GM12878 (cell line): ENCODE data around the gene PHOX2B. TPM values are rescaled to one million over a fixed set of nuclear protein-coding genes. Genes with fewer than 3 reads are reported as not detected.

Source experiments
- ATAC-seq: fragments of 200-7000 bp; cut with Tn5 transposase; 3 replicates; pipeline ENCODE4 v1.9.1; 2020; ENCODE audit warnings: mild to moderate bottlenecking, moderate library complexity
- BruUV-seq: library from RNA; stranded (reverse); fragments of 400-500 nt; replicated peaks from 2 replicates; lab custom pipeline; 2021; lab: Mats Ljungman, UMichigan
- CTCF ChIA-PET: fragments of 300-600 bp; sonication (Branson Sonifier 250); formaldehyde crosslinking; extraction: SDS; loops from one replicate; lab custom pipeline; 2021; ENCODE audit warnings: inconsistent platforms; lab: Yijun Ruan, JAX
- POLR2A ChIA-PET: fragments of 350-600 bp; formaldehyde crosslinking; extraction: SDS; loops from one replicate; lab custom pipeline; 2021; ENCODE audit warnings: inconsistent platforms; lab: Charles Lee
- RAD21 ChIA-PET: fragments of 300-600 bp; sonication (Branson Sonifier 250); formaldehyde crosslinking; loops from one replicate; lab custom pipeline; 2023; ENCODE audit warnings: antibody characterized with exemption; ENCODE audit not compliant: unreplicated experiment; lab: Charles Lee
- SMC1A ChIA-PET: fragments of 300-600 bp; sonication (Branson Sonifier 250); formaldehyde crosslinking; loops from one replicate; lab custom pipeline; 2023; ENCODE audit not compliant: unreplicated experiment, uncharacterized antibody; lab: Charles Lee
- DNase-seq: peaks from one replicate; pipeline ENCODE4 v3.0.0-alpha.2; 2011; ENCODE audit warnings: low read depth, low spot score
- FAIRE-seq: peaks from 3 replicates; lab custom pipeline; 2011; peaks lifted over from hg19 to GRCh38; lab: Jason Lieb, UNC
- H2AFZ ChIP-seq: 2 replicates; pipeline ENCODE4 v1.6.0; 2011; ENCODE audit warnings: low read depth, low read length, control low read depth; ENCODE audit not compliant: control insufficient read depth
- H3K27ac ChIP-seq: 2 replicates; pipeline ENCODE4 v1.5.1; 2011; ENCODE audit warnings: control low read depth; ENCODE audit not compliant: control insufficient read depth, insufficient read depth
- H3K27me3 ChIP-seq, 2 experiments: replicated peaks in 1 of 2; 2 replicates each; pipeline versions ENCODE4 v1.6.0 to v1.6.1; 2011; ENCODE audit warnings: low read length in 1 of 2; ENCODE audit not compliant: control insufficient read depth in 2 of 2, insufficient read depth in 2 of 2
- H3K36me3 ChIP-seq, 2 experiments: 2 replicates each; pipeline ENCODE4 v1.5.1; 2011; ENCODE audit warnings: low read length in 1 of 2; ENCODE audit not compliant: control insufficient read depth in 2 of 2, insufficient read depth in 2 of 2
- H3K4me1 ChIP-seq: 2 replicates; pipeline ENCODE4 v1.6.1; 2011; ENCODE audit warnings: mild to moderate bottlenecking, low read length, moderate library complexity, mixed read lengths; ENCODE audit not compliant: control insufficient read depth, insufficient read depth
- H3K4me2 ChIP-seq: 2 replicates; pipeline ENCODE4 v1.6.0; 2011; ENCODE audit warnings: control low read depth; ENCODE audit not compliant: control insufficient read depth, insufficient read depth
- H3K4me3 ChIP-seq: fragments of 200-600 bp; sonication (generic); 2 replicates; pipeline ENCODE4 v1.5.1; 2016
- H3K79me2 ChIP-seq: 2 replicates; pipeline ENCODE4 v1.6.0; 2011; ENCODE audit warnings: low read length; ENCODE audit not compliant: control insufficient read depth, insufficient read depth
- H3K9ac ChIP-seq: 2 replicates; pipeline ENCODE4 v1.8.0; 2011; ENCODE audit warnings: low read length, control low read depth, mixed read lengths; ENCODE audit not compliant: control insufficient read depth, insufficient read depth
- H3K9me3 ChIP-seq: replicated peaks from 3 replicates; pipeline ENCODE4 v1.5.1; 2011; ENCODE audit warnings: mild to moderate bottlenecking, low read length; ENCODE audit not compliant: control insufficient read depth, insufficient read depth
- H4K20me1 ChIP-seq: 2 replicates; pipeline ENCODE4 v1.6.0; 2011; ENCODE audit not compliant: control insufficient read depth, insufficient read depth
- BCL11A ChIP-seq: IDR thresholded peaks from 2 replicates; pipeline ENCODE4 v1.6.1; 2011; ENCODE audit warnings: low read depth, low read length
- BCLAF1 ChIP-seq: fragments of 450-650 bp; IDR thresholded peaks from 2 replicates; pipeline ENCODE4 v1.6.1; 2017; ENCODE audit warnings: antibody characterized with exemption, mild to moderate bottlenecking, moderate library complexity
- BHLHE40 ChIP-seq, 2 experiments: fragments of 450-650 bp in 1 of 2; IDR thresholded peaks; 2 replicates each; pipeline ENCODE4 v1.6.1; 2011 to 2017; ENCODE audit warnings: low read depth in 2 of 2, borderline replicate concordance in 1 of 2, improper control_type of control experiment in 1 of 2, low read length in 1 of 2, mild to moderate bottlenecking in 1 of 2
- ETV6 ChIP-seq, 2 experiments: fragments of 450-650 bp in 1 of 2; IDR thresholded peaks in 1 of 2; conservative IDR thresholded peaks in 1 of 2; 2 replicates each; pipeline ENCODE4 v1.6.1; 2014; ENCODE audit warnings: antibody characterized with exemption in 1 of 2, borderline replicate concordance in 1 of 2, low read depth in 1 of 2, mild to moderate bottlenecking in 1 of 2, moderate library complexity in 1 of 2
- HDAC2 ChIP-seq: fragments of 200-600 bp; sonication (generic); IDR thresholded peaks from 2 replicates; pipeline ENCODE4 v1.6.1; 2017
- JUNB ChIP-seq: IDR thresholded peaks from 2 replicates; pipeline ENCODE4 v1.6.1; 2016; ENCODE audit warnings: antibody characterized with exemption, mild to moderate bottlenecking
- KDM1A ChIP-seq: fragments of 200-600 bp; sonication (generic); IDR thresholded peaks from 2 replicates; pipeline ENCODE4 v1.6.1; 2016; ENCODE audit warnings: borderline replicate concordance
- NR2C1 ChIP-seq: fragments of 450-650 bp; IDR thresholded peaks from 2 replicates; pipeline ENCODE4 v1.6.1; 2017; ENCODE audit warnings: antibody characterized with exemption, mild to moderate bottlenecking, moderate library complexity
- PRDM15 ChIP-seq: fragments of 450-650 bp; formaldehyde crosslinking; IDR thresholded peaks from 2 replicates; pipeline ENCODE4 v1.4.0; 2020; ENCODE audit warnings: mild to moderate bottlenecking, moderate library complexity
- SMAD5 ChIP-seq: IDR thresholded peaks from 2 replicates; pipeline ENCODE4 v1.6.1; 2016; ENCODE audit warnings: antibody characterized with exemption, low read depth
- SMC3 ChIP-seq: IDR thresholded peaks from 2 replicates; pipeline ENCODE4 v1.6.1; 2011; ENCODE audit warnings: low read length, improper control_type of control experiment, borderline replicate concordance
- WGBS: methylation state at CpG from one replicate; pipeline ENCODE4 v1.1.6; 2016; ENCODE audit warnings: low lambda C conversion rate; ENCODE audit not compliant: insufficient replicate concordance, insufficient coverage; ENCODE audit errors: missing lambda C conversion rate; 5-methylcytosine and 5-hydroxymethylcytosine counted together
- in situ Hi-C: fragments of 300-500 bp; cut with MboI; formaldehyde crosslinking; loops from 9 replicates; pipeline ENCODE4 v1.14.3; 2018; ENCODE audit warnings: mixed read lengths
- intact Hi-C: fragments of 100-400 bp; cut with micrococcal nuclease; formaldehyde crosslinking; loops from one replicate; pipeline ENCODE4 v1.14.2; 2022; ENCODE audit not compliant: unreplicated experiment
- polyA plus RNA-seq, 11 experiments: library from polyadenylated mRNA; depleted of rRNA in 4 of 11; unstranded in 6 of 11; stranded (reverse) in 5 of 11; fragments of >200 nt; fragmentation: Nextera tagmentation in 4 of 11; fragmentation: Illumina TruSeq in 1 of 11; extraction: Ambion mirVana in 4 of 11; extraction: Trizol in 1 of 11; gene quantifications; 1 replicate in 1 of 11; 2 replicates in 10 of 11; pipeline versions ENCODE4 v1.2.1 to v1.2.3, GENCODE V29; 2011 to 2016; ENCODE audit warnings: inconsistent platforms in 2 of 11, missing spikeins in 2 of 11, low read depth in 1 of 11
- total RNA-seq, 4 experiments: library from RNA; depleted of rRNA in 3 of 4; stranded (reverse); fragments of >200 nt in 3 of 4; fragmentation: Illumina TruSeq in 1 of 4; extraction: Trizol in 1 of 4; gene quantifications; 2 replicates each; pipeline versions ENCODE4 v1.2.1 to v1.2.3, GENCODE V29; 2013 to 2021

Gene PHOX2B
- total and polyA plus RNA-seq, 10 of the 15 experiments (the other 5 are each of a cell fraction or from before 2014, with no cell fraction given), result not detected

- TF ChIP-seq PRDM15 (CRISPR knock-in tag), result no peak
- TF ChIP-seq BCL11A, result no peak
- no peak for TF ChIP-seq BHLHE40 (IDR thresholded peaks at IDR 0.05; ENCODE audit: borderline replicate concordance in 1 of 2, low read depth in 2 of 2, low read length in 1 of 2)
These were observed 1.1 kb downstream of the PHOX2B start (continued) for GRCh38 chr4:41747230-41748055.

- no peaks in the 10 kb centered on the region for H3K36me3 ChIP-seq
- peaks cover 1% of the 10 kb centered on the region; the same call in 1 of the 3 replicates for H3K9me3 ChIP-seq
- no peak for DNase-seq
- ChIA-PET SMC1A (no interaction called here), RAD21 (no interaction called here), POLR2A (no interaction called here), CTCF (no interaction called here)
- no peak for FAIRE-seq
- peaks cover 8 to 27% of the 10 kb centered on the region in 2 experiments for H3K27me3 ChIP-seq
- H3K9ac ChIP-seq, result no peak overlapping the region
- in situ Hi-C loops, result no loop called here
- no peaks in the 10 kb centered on the region for H3K79me2 ChIP-seq
- no TSS peak for BruUV-seq
- H2AFZ ChIP-seq, result no peak overlapping the region
- WGBS, result 46% methylated on average over 36 of the region's 37 CpGs
- H4K20me1 ChIP-seq, result no peaks in the 10 kb centered on the region
- no peak overlapping the region for H3K27ac ChIP-seq
- no peak for ATAC-seq
- no peaks in the 10 kb centered on the region for H3K4me1 ChIP-seq
- no peak overlapping the region for H3K4me3 ChIP-seq
- H3K4me2 ChIP-seq, result no peak overlapping the region
- intact Hi-C loops, result no loop called here
- TF ChIP-seq KDM1A (no peak), SMC3 (no peak), ETV6 (conservative IDR thresholded peaks at IDR 0.05 in 1 of 2, IDR thresholded peaks at IDR 0.05 in 1 of 2; ENCODE audit: borderline replicate concordance in 1 of 2, low read depth in 1 of 2) (no peak), NR2C1 (no peak), BCLAF1 (no peak), SMAD5 (no peak), HDAC2 (no peak), JUNB (no peak)
These were observed 1.9 kb downstream of the PHOX2B start for GRCh38 chr4:41746440-41747229.
